OCI-LY7 (cell line): Measurements from ENCODE around the gene GPATCH3. TPM values are rescaled to one million over a fixed set of nuclear protein-coding genes. Genes with fewer than 3 reads are reported as not detected.

Experiments
- BruUV-seq: library from RNA; stranded (reverse); fragments of 400-500 nt; replicated peaks from 2 replicates; lab custom pipeline; 2021; lab: Mats Ljungman, UMichigan
- CTCF ChIA-PET: fragments of 300-600 bp; sonication (Branson Sonifier 250); formaldehyde crosslinking; loops from one replicate; lab custom pipeline; 2022; ENCODE audit warnings: antibody characterized with exemption; ENCODE audit not compliant: unreplicated experiment; lab: Charles Lee
- POLR2A ChIA-PET: fragments of 300-600 bp; sonication (Branson Sonifier 250); formaldehyde crosslinking; loops from one replicate; lab custom pipeline; 2022; ENCODE audit warnings: antibody characterized with exemption; lab: Charles Lee
- DNase-seq: peaks from one replicate; pipeline ENCODE4 v3.0.0-alpha.2; 2015; ENCODE audit warnings: low spot score
- H2AFZ ChIP-seq: fragments of 200-600 bp; sonication (generic), shearing (Covaris generic); 2 replicates; pipeline ENCODE4 v1.6.1; 2014; ENCODE audit warnings: mild to moderate bottlenecking, antibody characterized with exemption, low read length, moderate library complexity
- H3K27ac ChIP-seq: fragments of 200-600 bp; sonication (generic); 2 replicates; pipeline ENCODE4 v1.5.1; 2014; ENCODE audit warnings: mixed run types, low read depth, mild to moderate bottlenecking, moderate library complexity, low read length, inconsistent platforms; ENCODE audit not compliant: poor library complexity, severe bottlenecking
- H3K36me3 ChIP-seq: fragments of 200-600 bp; sonication (generic); 2 replicates; pipeline ENCODE4 v1.6.1; 2014; ENCODE audit warnings: mild to moderate bottlenecking, antibody characterized with exemption, low read length, moderate library complexity, mixed read lengths; ENCODE audit not compliant: insufficient read depth
- H3K4me1 ChIP-seq: fragments of 200-600 bp; sonication (generic); 2 replicates; pipeline ENCODE4 v1.5.1; 2014; ENCODE audit warnings: mild to moderate bottlenecking, low read length; ENCODE audit not compliant: insufficient read depth, poor library complexity, severe bottlenecking
- H3K4me2 ChIP-seq: fragments of 200-600 bp; sonication (generic); 2 replicates; pipeline ENCODE4 v1.6.1; 2014; ENCODE audit warnings: mild to moderate bottlenecking, low read length
- H3K4me3 ChIP-seq: fragments of 200-600 bp; sonication (generic); 2 replicates; pipeline ENCODE4 v1.5.1; 2014; ENCODE audit warnings: mild to moderate bottlenecking, low read depth, low read length; ENCODE audit not compliant: poor library complexity, severe bottlenecking
- H3K79me2 ChIP-seq: fragments of 200-600 bp; sonication (generic); 2 replicates; pipeline ENCODE4 v1.6.1; 2016; ENCODE audit warnings: low read depth, mild to moderate bottlenecking, low read length, moderate library complexity, mixed read lengths; ENCODE audit not compliant: insufficient read depth
- H3K9me2 ChIP-seq: fragments of 200-600 bp; sonication (generic); 2 replicates; pipeline ENCODE4 v1.6.1; 2016; ENCODE audit warnings: mild to moderate bottlenecking, low read length, mixed read lengths; ENCODE audit not compliant: insufficient read depth
- H3K9me3 ChIP-seq: fragments of 200-600 bp; sonication (generic); 2 replicates; pipeline ENCODE4 v1.6.1; 2014; ENCODE audit warnings: mild to moderate bottlenecking, mixed run types, low read length, mixed read lengths
- H4K20me1 ChIP-seq: fragments of 200-600 bp; sonication (generic); 2 replicates; pipeline ENCODE4 v1.6.1; 2014; ENCODE audit warnings: mild to moderate bottlenecking, antibody characterized with exemption, low read length, moderate library complexity, mixed read lengths; ENCODE audit not compliant: insufficient read depth
- EZH2phosphoT487 ChIP-seq: fragments of 200-600 bp; sonication (generic); IDR thresholded peaks from 2 replicates; pipeline ENCODE4 v1.6.1; 2018; ENCODE audit warnings: low read depth, borderline replicate concordance, mild to moderate bottlenecking, mixed run types, antibody characterized with exemption, low read length, moderate library complexity, mixed read lengths
- intact Hi-C: fragments of 100-400 bp; cut with micrococcal nuclease; formaldehyde crosslinking; loops from one replicate; pipeline ENCODE4 v1.10.0; 2022; ENCODE audit not compliant: unreplicated experiment
- total RNA-seq, 2 experiments: library from RNA; depleted of rRNA in 1 of 2; stranded (reverse); fragments of >200 nt in 1 of 2; shearing (Covaris generic) in 1 of 2; gene quantifications; 2 replicates each; pipeline ENCODE4 v1.2.3, GENCODE V29; 2014 to 2022
- TF ChIP-seq, protein P1 (sequence below): fragments of 200-600 bp; sonication (generic); conservative IDR thresholded peaks from 2 replicates; pipeline ENCODE4 v1.5.1; 2014; ENCODE audit warnings: mild to moderate bottlenecking, antibody characterized with exemption, low read length, moderate library complexity, mixed read lengths

The GPATCH3 gene
- total RNA-seq, 2 experiments from 2014 or later = 9.2 to 15.2 TPM

DNA sequence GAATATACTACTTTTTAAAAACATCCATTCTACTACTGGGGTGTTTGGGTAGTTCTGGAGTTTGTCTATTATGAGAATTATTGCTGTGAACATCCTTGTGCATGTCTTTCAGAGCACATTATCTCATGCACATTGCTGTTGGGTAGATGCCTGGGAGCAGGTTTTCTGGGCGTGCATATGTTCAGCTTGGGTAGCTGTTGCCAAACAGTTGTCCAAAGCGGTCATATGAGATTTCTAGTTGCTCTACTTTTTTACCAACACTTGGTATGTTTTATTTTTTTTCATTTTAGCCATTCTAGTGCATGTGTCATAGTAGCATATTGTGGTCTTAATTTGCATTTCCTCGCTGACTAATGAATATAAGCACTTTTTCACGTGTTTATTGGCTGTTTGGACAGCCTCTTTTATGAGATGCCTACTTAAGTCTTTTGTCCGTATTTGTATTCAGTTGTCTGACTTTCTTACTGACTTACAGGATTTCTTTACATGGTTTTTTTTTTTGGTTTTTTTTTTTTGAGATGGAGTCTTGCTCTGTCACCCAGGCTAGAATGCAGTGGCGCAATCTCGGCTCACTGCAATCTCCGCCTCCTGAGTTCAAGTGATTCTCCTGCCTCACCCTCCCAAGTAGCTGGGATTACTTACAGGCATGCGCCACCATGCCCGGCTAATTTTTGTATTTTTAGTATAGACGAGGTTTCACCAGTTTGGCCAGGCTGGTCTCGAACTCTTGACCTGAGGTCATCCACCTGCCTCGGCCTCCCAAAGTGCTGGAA lies 55.7 kb downstream of the GPATCH3 start:
- H3K9me2 ChIP-seq = no peaks in the 10 kb centered on the region
- no peaks in the 10 kb centered on the region for H3K79me2 ChIP-seq
- no peak overlapping the region for H3K4me3 ChIP-seq
- no TSS peak for BruUV-seq
- no peak overlapping the region for H2AFZ ChIP-seq
- peaks cover 43% of the 10 kb centered on the region for H3K36me3 ChIP-seq
- CTCF ChIA-PET = no interaction called here
- H4K20me1 ChIP-seq = no peaks in the 10 kb centered on the region
- no peak overlapping the region for H3K27ac ChIP-seq
- no peak overlapping the region for H3K4me2 ChIP-seq
- H3K9me3 ChIP-seq = no peaks in the 10 kb centered on the region
- H3K4me1 ChIP-seq = no peaks in the 10 kb centered on the region
- intact Hi-C loops = no loop called here
- no peak for DNase-seq
- no peak for TF ChIP-seq EZH2phosphoT487
- TF ChIP-seq, protein P1, sequence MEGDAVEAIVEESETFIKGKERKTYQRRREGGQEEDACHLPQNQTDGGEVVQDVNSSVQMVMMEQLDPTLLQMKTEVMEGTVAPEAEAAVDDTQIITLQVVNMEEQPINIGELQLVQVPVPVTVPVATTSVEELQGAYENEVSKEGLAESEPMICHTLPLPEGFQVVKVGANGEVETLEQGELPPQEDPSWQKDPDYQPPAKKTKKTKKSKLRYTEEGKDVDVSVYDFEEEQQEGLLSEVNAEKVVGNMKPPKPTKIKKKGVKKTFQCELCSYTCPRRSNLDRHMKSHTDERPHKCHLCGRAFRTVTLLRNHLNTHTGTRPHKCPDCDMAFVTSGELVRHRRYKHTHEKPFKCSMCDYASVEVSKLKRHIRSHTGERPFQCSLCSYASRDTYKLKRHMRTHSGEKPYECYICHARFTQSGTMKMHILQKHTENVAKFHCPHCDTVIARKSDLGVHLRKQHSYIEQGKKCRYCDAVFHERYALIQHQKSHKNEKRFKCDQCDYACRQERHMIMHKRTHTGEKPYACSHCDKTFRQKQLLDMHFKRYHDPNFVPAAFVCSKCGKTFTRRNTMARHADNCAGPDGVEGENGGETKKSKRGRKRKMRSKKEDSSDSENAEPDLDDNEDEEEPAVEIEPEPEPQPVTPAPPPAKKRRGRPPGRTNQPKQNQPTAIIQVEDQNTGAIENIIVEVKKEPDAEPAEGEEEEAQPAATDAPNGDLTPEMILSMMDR = no peak
- POLR2A ChIA-PET = no interaction called here

Other genes with a start within 250 kb of the GPATCH3 start
- 51.8 and 55.2 TPM in 2 replicates for gene ARID1A, start 204.5 kb downstream of the GPATCH3 start, total RNA-seq (2014; rRNA removed; shearing (Covaris generic))
- gene ARID1A, start 204.5 kb downstream of the GPATCH3 start, total RNA-seq (2022) = 123 and 128 TPM in 2 replicates
- 8.2 and 10.3 TPM in 2 replicates for gene PIGV, start 112.5 kb downstream of the GPATCH3 start, total RNA-seq (2014; rRNA removed; shearing (Covaris generic))
- 15.2 and 18.0 TPM in 2 replicates for gene PIGV, start 112.5 kb downstream of the GPATCH3 start, total RNA-seq (2022)
- 8.0 and 19.5 TPM in 2 replicates for gene ZDHHC18, start 73.8 kb downstream of the GPATCH3 start, total RNA-seq (2014; rRNA removed; shearing (Covaris generic))
- 17.1 and 18.2 TPM in 2 replicates for gene ZDHHC18, start 73.8 kb downstream of the GPATCH3 start, total RNA-seq (2022)
- 0.75 and 0.95 TPM in 2 replicates for gene SFN, start 37.3 kb downstream of the GPATCH3 start, total RNA-seq (2014; rRNA removed; shearing (Covaris generic))
- gene SFN, start 37.3 kb downstream of the GPATCH3 start, total RNA-seq (2022) = 1.8 and 3.9 TPM in 2 replicates
- gene GPN2, start 10.2 kb downstream of the GPATCH3 start, total RNA-seq (2014; rRNA removed; shearing (Covaris generic)) = 17.5 and 18.1 TPM in 2 replicates
- gene GPN2, start 10.2 kb downstream of the GPATCH3 start, total RNA-seq (2022) = 43.7 and 46.6 TPM in 2 replicates
- not detected in 2 replicates for gene NR0B2, start 13.5 kb upstream of the GPATCH3 start, total RNA-seq (2014; rRNA removed; shearing (Covaris generic))
- not detected in 2 replicates for gene NR0B2, start 13.5 kb upstream of the GPATCH3 start, total RNA-seq (2022)
- gene NUDC, start 21.3 kb upstream of the GPATCH3 start, total RNA-seq (2014; rRNA removed; shearing (Covaris generic)) = 65.7 and 89.3 TPM in 2 replicates
- gene NUDC, start 21.3 kb upstream of the GPATCH3 start, total RNA-seq (2022) = 96.0 and 106 TPM in 2 replicates
- gene KDF1, start 60.0 kb upstream of the GPATCH3 start, total RNA-seq (2014; rRNA removed; shearing (Covaris generic)) = not detected in 2 replicates
- gene KDF1, start 60.0 kb upstream of the GPATCH3 start, total RNA-seq (2022) = not detected in 2 replicates
- gene TRNP1, start 93.2 kb upstream of the GPATCH3 start, total RNA-seq (2014; rRNA removed; shearing (Covaris generic)) = 0.13 and 0.19 TPM in 2 replicates
- not detected in 2 replicates for gene TRNP1, start 93.2 kb upstream of the GPATCH3 start, total RNA-seq (2022)
- not detected in 2 replicates for gene TENT5B, start 112.4 kb upstream of the GPATCH3 start, total RNA-seq (2014; rRNA removed; shearing (Covaris generic))
- not detected in 2 replicates for gene TENT5B, start 112.4 kb upstream of the GPATCH3 start, total RNA-seq (2022)